Measurements from ENCODE around the gene ARHGAP32. TPM values are rescaled to one million over a fixed set of nuclear protein-coding genes. Genes with fewer than 3 reads are reported as not detected.

The ARHGAP32 gene
- total RNA-seq, 1 experiment from 2014 or later = 22.0 TPM

DNA sequence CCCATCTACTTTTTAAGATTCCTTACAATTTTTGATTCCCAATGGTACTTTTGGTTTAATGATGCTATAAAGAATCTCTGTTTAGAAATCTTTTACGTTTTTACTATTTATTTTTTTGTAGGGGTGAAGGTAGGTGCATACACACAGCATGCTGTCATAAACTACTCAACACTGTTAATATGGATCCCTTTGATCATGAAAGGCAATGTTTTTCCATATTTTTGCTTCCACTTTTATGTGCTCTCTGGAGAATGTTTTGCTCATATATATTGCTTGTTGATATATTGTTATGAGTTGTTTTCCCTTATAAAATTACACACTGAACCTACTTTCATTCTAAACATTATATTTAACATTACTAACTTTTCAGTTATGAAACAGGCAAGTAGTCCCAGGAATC, 125.9 kb downstream of the ARHGAP32 start:
- H4K20me1 ChIP-seq (ENCODE audit: control insufficient read depth, insufficient read depth, insufficient read length) = no peaks in the 10 kb centered on the region
- H3K4ac ChIP-seq (ENCODE audit: low read depth, low read length) = no peak overlapping the region
- H3K79me1 ChIP-seq (ENCODE audit: insufficient read depth, low read depth, low read length, poor library complexity, severe bottlenecking) = no peaks in the 10 kb centered on the region
- no peak overlapping the region for H2BK120ac ChIP-seq (ENCODE audit: low read depth, low read length, poor library complexity, severe bottlenecking)
- Mint-ChIP-seq H3K27me3 (ENCODE audit: low read depth) (no peaks in the 10 kb centered on the region), H3K27ac (no peak overlapping the region; a peak in 1 of 7 replicates), H3K4me3 (no peak overlapping the region), H3K36me3 (ENCODE audit: insufficient read depth in 1 of 3, low read depth in 3 of 3) (peaks cover 0 to 6% (median 0%) of the 10 kb centered on the region in 3 experiments; a peak in 2 of 7 replicates), H3K9me3 (no peaks in the 10 kb centered on the region), H3K4me1 (no peaks in the 10 kb centered on the region)
- TF ChIP-seq, protein P1, sequence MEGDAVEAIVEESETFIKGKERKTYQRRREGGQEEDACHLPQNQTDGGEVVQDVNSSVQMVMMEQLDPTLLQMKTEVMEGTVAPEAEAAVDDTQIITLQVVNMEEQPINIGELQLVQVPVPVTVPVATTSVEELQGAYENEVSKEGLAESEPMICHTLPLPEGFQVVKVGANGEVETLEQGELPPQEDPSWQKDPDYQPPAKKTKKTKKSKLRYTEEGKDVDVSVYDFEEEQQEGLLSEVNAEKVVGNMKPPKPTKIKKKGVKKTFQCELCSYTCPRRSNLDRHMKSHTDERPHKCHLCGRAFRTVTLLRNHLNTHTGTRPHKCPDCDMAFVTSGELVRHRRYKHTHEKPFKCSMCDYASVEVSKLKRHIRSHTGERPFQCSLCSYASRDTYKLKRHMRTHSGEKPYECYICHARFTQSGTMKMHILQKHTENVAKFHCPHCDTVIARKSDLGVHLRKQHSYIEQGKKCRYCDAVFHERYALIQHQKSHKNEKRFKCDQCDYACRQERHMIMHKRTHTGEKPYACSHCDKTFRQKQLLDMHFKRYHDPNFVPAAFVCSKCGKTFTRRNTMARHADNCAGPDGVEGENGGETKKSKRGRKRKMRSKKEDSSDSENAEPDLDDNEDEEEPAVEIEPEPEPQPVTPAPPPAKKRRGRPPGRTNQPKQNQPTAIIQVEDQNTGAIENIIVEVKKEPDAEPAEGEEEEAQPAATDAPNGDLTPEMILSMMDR (conservative IDR thresholded peaks at IDR 0.05) = no peak
- no peak overlapping the region for H2BK5ac ChIP-seq (ENCODE audit: insufficient read length, low read length)
- no peak overlapping the region for H4K8ac ChIP-seq (replicated peaks; ENCODE audit: insufficient read length, low read depth, low read length)
- H3K23me2 ChIP-seq (ENCODE audit: insufficient read length, low read depth, low read length, poor library complexity, severe bottlenecking) = no peaks in the 10 kb centered on the region
- WGBS (ENCODE audit: extremely low coverage, insufficient read length, low lambda C conversion rate) = no CpG with 5 or more reads among the region's 1 CpG
- no peak for DNase-seq
- no peak overlapping the region for H2AK5ac ChIP-seq (ENCODE audit: insufficient read length, low read length)
- H3K56ac ChIP-seq (ENCODE audit: insufficient read length, low read depth, low read length) = no peak overlapping the region
- H3K18ac ChIP-seq (ENCODE audit: insufficient read length, low read depth, low read length) = no peak overlapping the region
- no peak overlapping the region for H3K4me2 ChIP-seq (ENCODE audit: insufficient read depth, insufficient read length, low read length)
- H3K27ac ChIP-seq (ENCODE audit: insufficient read length, low read depth, low read length) = no peak overlapping the region
- H4K91ac ChIP-seq (ENCODE audit: insufficient read length, low read depth, low read length) = no peak overlapping the region
- no peak overlapping the region for H3K9ac ChIP-seq (ENCODE audit: extremely low read depth, insufficient read length, low read length)
- H4K5ac ChIP-seq (ENCODE audit: insufficient read length, low read depth, low read length) = no peak overlapping the region
- no peak overlapping the region for H2BK12ac ChIP-seq (ENCODE audit: insufficient read length, low read depth, low read length)
- H2BK20ac ChIP-seq (ENCODE audit: low read depth, low read length, poor library complexity, severe bottlenecking) = no peak overlapping the region
- H3K23ac ChIP-seq (ENCODE audit: insufficient read length, low read depth, low read length) = no peak overlapping the region
- H2BK15ac ChIP-seq (ENCODE audit: low read depth, low read length) = no peak overlapping the region
- H2AFZ ChIP-seq (ENCODE audit: low read length) = no peak overlapping the region
- H3K14ac ChIP-seq (ENCODE audit: insufficient read depth, low read length) = no peak overlapping the region
- H3T11ph ChIP-seq (ENCODE audit: low read length) = no peak overlapping the region
- H3K9me3 ChIP-seq (ENCODE audit: control insufficient read depth, low read depth, low read length) = no peaks in the 10 kb centered on the region
- no peaks in the 10 kb centered on the region for H3K27me3 ChIP-seq (ENCODE audit: insufficient read depth, low read length)
- no peaks in the 10 kb centered on the region for H3K4me1 ChIP-seq (ENCODE audit: insufficient read depth, low read length)
- H3K79me2 ChIP-seq (ENCODE audit: insufficient read depth, low read length) = no peaks in the 10 kb centered on the region
